Neutrophil (primary cell): ENCODE data around the gene RIPK3.

ENCODE experiments used
- H3K27ac ChIP-seq: fragments of 200-600 bp; sonication (generic); 2 replicates; pipeline ENCODE4 v1.5.1; 2016; ENCODE audit warnings: mild to moderate bottlenecking, moderate library complexity
- H3K27me3 ChIP-seq: fragments of 200-600 bp; sonication (generic); 2 replicates; pipeline ENCODE4 v1.6.0; 2016; ENCODE audit warnings: mild to moderate bottlenecking
- H3K36me3 ChIP-seq: fragments of 200-600 bp; sonication (generic); 2 replicates; pipeline ENCODE4 v1.5.1; 2017
- H3K4me1 ChIP-seq, 2 experiments: fragments of 200-600 bp in 1 of 2; sonication (generic) in 1 of 2; 1 replicate in 1 of 2; 2 replicates in 1 of 2; pipeline versions ENCODE4 v1.5.1 to v1.6.1; 2013 to 2016; ENCODE audit warnings: low read depth in 1 of 2, low read length in 1 of 2, mild to moderate bottlenecking in 1 of 2, moderate library complexity in 1 of 2; ENCODE audit not compliant: control insufficient read depth in 1 of 2, insufficient read depth in 1 of 2
- H3K4me3 ChIP-seq, 2 experiments: fragments of 200-600 bp in 1 of 2; sonication (generic) in 1 of 2; 1 replicate in 1 of 2; 2 replicates in 1 of 2; pipeline ENCODE4 v1.5.1; 2013 to 2016; ENCODE audit warnings: low read depth in 1 of 2, low read length in 1 of 2, mild to moderate bottlenecking in 1 of 2, moderate library complexity in 1 of 2
- H3K9me3 ChIP-seq: fragments of 200-600 bp; sonication (generic); 2 replicates; pipeline ENCODE4 v1.5.1; 2016
- CTCF ChIP-seq: fragments of 200-600 bp; sonication (generic); IDR thresholded peaks from 2 replicates; pipeline ENCODE4 v1.5.1; 2016; ENCODE audit warnings: antibody characterized with exemption

Gene RIPK3

GRCh38 chr14:24296341-24297157 is 43.2 kb downstream of the RIPK3 start:
- H3K36me3 ChIP-seq, result peaks cover 45% of the 10 kb centered on the region
- peak; percentile 89 for TF ChIP-seq CTCF
- H3K27me3 ChIP-seq, result no peaks in the 10 kb centered on the region
- no peak overlapping the region for H3K4me3 ChIP-seq
- H3K27ac ChIP-seq, result peak overlapping the region; percentile 68
- no peaks in the 10 kb centered on the region for H3K9me3 ChIP-seq
- H3K4me1 ChIP-seq, result peaks cover 42 to 49% of the 10 kb centered on the region in 2 experiments

DNA sequence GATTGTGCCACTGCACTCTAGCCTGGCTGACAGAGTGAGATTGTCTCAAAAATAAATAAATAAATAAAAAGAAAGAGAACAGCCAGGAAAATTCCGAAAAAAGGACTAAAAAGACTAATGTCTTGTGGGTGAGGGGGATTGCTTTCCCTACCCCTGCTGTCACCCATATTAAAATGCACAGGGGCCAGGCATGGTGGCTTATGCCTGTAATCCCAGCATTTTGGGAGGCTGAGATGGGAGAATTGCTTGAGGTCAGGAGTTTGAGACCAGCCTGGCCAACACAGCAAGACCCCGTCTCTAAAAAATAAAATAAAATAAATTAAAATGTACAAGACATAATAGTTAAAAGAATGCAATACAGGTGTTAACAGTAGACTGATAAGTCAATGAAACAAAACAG is 46.3 kb downstream of the RIPK3 start:
- Histone ChIP-seq H3K27ac (no peak overlapping the region), H3K36me3 (peaks cover 70% of the 10 kb centered on the region), H3K27me3 (no peaks in the 10 kb centered on the region), H3K4me1 (peaks cover 21% of the 10 kb centered on the region in 2 experiments), H3K4me3 (no peak overlapping the region), H3K9me3 (no peaks in the 10 kb centered on the region)
- TF ChIP-seq CTCF, result no peak

- Histone ChIP-seq H3K27me3 (no peaks in the 10 kb centered on the region), H3K4me3 (no peak overlapping the region), H3K27ac (no peak overlapping the region), H3K9me3 (no peaks in the 10 kb centered on the region), H3K4me1 (peaks cover 8 to 10% of the 10 kb centered on the region in 2 experiments), H3K36me3 (peaks cover 70% of the 10 kb centered on the region)
- no peak for TF ChIP-seq CTCF
Measured at GRCh38 chr14:24292118-24292807, 47.5 kb downstream of the RIPK3 start.

- Histone ChIP-seq H3K9me3 (no peaks in the 10 kb centered on the region), H3K4me3 (no peak overlapping the region), H3K4me1 (peaks cover 1 to 3% of the 10 kb centered on the region in 2 experiments), H3K27me3 (no peaks in the 10 kb centered on the region), H3K36me3 (peaks cover 66% of the 10 kb centered on the region), H3K27ac (no peak overlapping the region)
- no peak for TF ChIP-seq CTCF
Measured at GRCh38 chr14:24291446-24292117, 48.2 kb downstream of the RIPK3 start.

- TF ChIP-seq CTCF, result no peak
- H3K4me3 ChIP-seq, result no peak overlapping the region
- H3K27ac ChIP-seq, result no peak overlapping the region
- H3K9me3 ChIP-seq, result no peaks in the 10 kb centered on the region
- no peaks in the 10 kb centered on the region for H3K4me1 ChIP-seq
- peaks cover 58% of the 10 kb centered on the region for H3K36me3 ChIP-seq
- H3K27me3 ChIP-seq, result no peaks in the 10 kb centered on the region
Measured at GRCh38 chr14:24290746-24291145, 49.0 kb downstream of the RIPK3 start.
